GM12873 (cell line): ENCODE measurements around the gene ADAMTS6.

ENCODE experiments used
- CTCF ChIP-seq: IDR thresholded peaks from 2 replicates; pipeline ENCODE4 v1.5.1; 2012; ENCODE audit warnings: low read depth, mild to moderate bottlenecking, moderate library complexity, low read length, control low read depth; ENCODE audit not compliant: insufficient read depth; ENCODE audit errors: missing control alignments

ADAMTS6 gene

GRCh38 chr5:65279603-65280002 lies 202.1 kb downstream of the ADAMTS6 start:
- no peak for TF ChIP-seq CTCF

- no peak for TF ChIP-seq CTCF
Observed at GRCh38 chr5:65276178-65276890, 205.4 kb downstream of the ADAMTS6 start.

- no peak for TF ChIP-seq CTCF
Observed at GRCh38 chr5:65271906-65272305, 209.8 kb downstream of the ADAMTS6 start.

- no peak for TF ChIP-seq CTCF
Observed at GRCh38 chr5:65268525-65268924, 213.2 kb downstream of the ADAMTS6 start.

GRCh38 chr5:65264420-65264819 lies 217.3 kb downstream of the ADAMTS6 start:
- no peak for TF ChIP-seq CTCF

- no peak for TF ChIP-seq CTCF
Observed at GRCh38 chr5:65263321-65263720, 218.4 kb downstream of the ADAMTS6 start.

GRCh38 chr5:65262649-65263059 lies 219.1 kb downstream of the ADAMTS6 start:
- TF ChIP-seq CTCF: no peak

- no peak for TF ChIP-seq CTCF
Observed at GRCh38 chr5:65262096-65262495, 219.6 kb downstream of the ADAMTS6 start.
